WERI-Rb-1 (cell line): ENCODE results near the gene MACROD2.

Experiments used
- DNase-seq: peaks from one replicate; pipeline ENCODE4 v3.0.0-alpha.2; 2020
- H3K27ac ChIP-seq: fragments of 250-450 bp; sonication (Bioruptor Pico); 2 replicates; pipeline ENCODE4 v1.5.1; 2020; ENCODE audit warnings: mild to moderate bottlenecking, moderate library complexity
- H3K27me3 ChIP-seq: fragments of 250-450 bp; sonication (Bioruptor Pico); 2 replicates; pipeline ENCODE4 v1.5.1; 2021; ENCODE audit warnings: mild to moderate bottlenecking, low read depth, moderate library complexity; ENCODE audit not compliant: insufficient read depth, severe bottlenecking
- H3K36me3 ChIP-seq: fragments of 250-450 bp; sonication (Bioruptor Pico); 2 replicates; pipeline ENCODE4 v1.5.1; 2020; ENCODE audit warnings: mild to moderate bottlenecking, moderate library complexity
- H3K4me3 ChIP-seq: 2 replicates; pipeline ENCODE4 v1.5.1; 2011; ENCODE audit warnings: low read depth, mild to moderate bottlenecking, control low read depth, low read length
- H3K9me3 ChIP-seq: fragments of 250-450 bp; sonication (Bioruptor Pico); 2 replicates; pipeline ENCODE4 v1.5.1; 2021; ENCODE audit warnings: mild to moderate bottlenecking, moderate library complexity; ENCODE audit not compliant: severe bottlenecking
- TF ChIP-seq, protein P1 (sequence below): IDR thresholded peaks from 2 replicates; pipeline ENCODE4 v1.5.1; 2011; ENCODE audit warnings: low read depth, mild to moderate bottlenecking, control low read depth, inconsistent platforms, low read length

Gene MACROD2

DNA sequence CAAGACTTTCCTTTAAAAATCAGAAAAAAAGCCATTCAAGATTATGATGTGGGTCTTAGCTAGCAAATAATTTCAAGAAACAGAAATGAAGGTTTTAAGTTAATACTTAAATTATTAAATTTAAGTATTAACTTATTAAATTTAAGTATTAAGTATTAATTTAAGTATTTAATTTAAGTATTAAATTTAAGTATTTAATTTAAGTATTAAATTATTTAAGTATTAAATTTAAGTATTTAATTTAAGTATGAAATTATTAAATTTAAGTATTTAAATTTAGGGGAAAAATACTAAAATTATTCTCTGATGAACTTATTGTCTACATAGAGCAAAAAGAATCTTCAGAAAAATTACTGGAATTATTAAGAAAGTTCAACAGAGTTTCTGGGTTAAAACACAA is 1171.4 kb downstream of the MACROD2 start:
- Histone ChIP-seq H3K4me3 (no peak overlapping the region), H3K27me3 (no peaks in the 10 kb centered on the region), H3K36me3 (no peaks in the 10 kb centered on the region), H3K9me3 (no peaks in the 10 kb centered on the region), H3K27ac (no peak overlapping the region)
- TF ChIP-seq, protein P1, sequence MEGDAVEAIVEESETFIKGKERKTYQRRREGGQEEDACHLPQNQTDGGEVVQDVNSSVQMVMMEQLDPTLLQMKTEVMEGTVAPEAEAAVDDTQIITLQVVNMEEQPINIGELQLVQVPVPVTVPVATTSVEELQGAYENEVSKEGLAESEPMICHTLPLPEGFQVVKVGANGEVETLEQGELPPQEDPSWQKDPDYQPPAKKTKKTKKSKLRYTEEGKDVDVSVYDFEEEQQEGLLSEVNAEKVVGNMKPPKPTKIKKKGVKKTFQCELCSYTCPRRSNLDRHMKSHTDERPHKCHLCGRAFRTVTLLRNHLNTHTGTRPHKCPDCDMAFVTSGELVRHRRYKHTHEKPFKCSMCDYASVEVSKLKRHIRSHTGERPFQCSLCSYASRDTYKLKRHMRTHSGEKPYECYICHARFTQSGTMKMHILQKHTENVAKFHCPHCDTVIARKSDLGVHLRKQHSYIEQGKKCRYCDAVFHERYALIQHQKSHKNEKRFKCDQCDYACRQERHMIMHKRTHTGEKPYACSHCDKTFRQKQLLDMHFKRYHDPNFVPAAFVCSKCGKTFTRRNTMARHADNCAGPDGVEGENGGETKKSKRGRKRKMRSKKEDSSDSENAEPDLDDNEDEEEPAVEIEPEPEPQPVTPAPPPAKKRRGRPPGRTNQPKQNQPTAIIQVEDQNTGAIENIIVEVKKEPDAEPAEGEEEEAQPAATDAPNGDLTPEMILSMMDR, result no peak
- no peak for DNase-seq

DNA sequence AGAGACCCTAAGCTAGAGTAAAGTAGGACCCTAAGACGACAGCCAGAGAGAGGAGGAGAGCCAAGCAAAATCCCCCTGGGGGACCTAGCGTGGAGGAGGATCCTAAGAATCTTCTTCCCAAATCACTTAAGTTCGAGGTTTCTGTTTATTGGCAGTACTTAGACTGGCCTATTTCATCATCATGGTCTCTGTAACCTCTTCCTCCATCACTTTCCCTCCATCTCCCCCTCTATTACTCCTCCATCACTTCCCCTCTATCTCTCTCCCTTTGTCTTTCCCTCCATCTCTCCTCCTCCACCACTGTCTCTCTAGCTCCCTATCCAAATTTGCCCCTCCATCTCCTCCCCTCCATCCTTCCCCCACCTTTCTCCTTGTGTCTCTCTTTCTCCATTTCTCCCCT is 1175.7 kb downstream of the MACROD2 start:
- H3K4me3 ChIP-seq, result no peak overlapping the region
- no peaks in the 10 kb centered on the region for H3K36me3 ChIP-seq
- H3K9me3 ChIP-seq, result peaks cover 7% of the 10 kb centered on the region
- TF ChIP-seq, protein P1, result no peak
- H3K27ac ChIP-seq, result no peak overlapping the region
- no peak for DNase-seq
- H3K27me3 ChIP-seq, result no peaks in the 10 kb centered on the region

DNA sequence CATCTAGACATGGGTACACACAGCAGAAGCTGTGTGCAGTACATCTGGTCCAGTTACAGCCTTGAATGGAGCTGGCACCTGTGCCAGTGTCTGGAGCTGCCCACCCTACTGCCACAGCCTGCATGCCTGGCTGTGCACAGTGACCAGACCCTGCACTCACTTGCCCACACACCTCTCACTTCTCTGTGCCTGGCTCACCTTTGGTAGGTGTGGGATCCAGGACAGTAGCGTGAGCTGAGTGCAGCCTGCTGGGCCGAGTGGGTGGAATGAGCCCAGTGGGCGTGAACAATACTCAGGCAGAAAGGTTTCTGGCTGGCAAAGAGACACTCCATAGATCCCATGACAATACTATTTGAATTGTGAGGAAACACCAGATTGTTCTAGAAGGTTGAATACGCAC is 1181.6 kb downstream of the MACROD2 start:
- TF ChIP-seq, protein P1, result no peak
- DNase-seq, result no peak
- Histone ChIP-seq H3K9me3 (peaks cover 7% of the 10 kb centered on the region), H3K27ac (no peak overlapping the region), H3K27me3 (no peaks in the 10 kb centered on the region), H3K36me3 (no peaks in the 10 kb centered on the region), H3K4me3 (no peak overlapping the region)

GRCh38 chr20:15178581-15178980 is 1183.3 kb downstream of the MACROD2 start:
- Histone ChIP-seq H3K4me3 (no peak overlapping the region), H3K27me3 (no peaks in the 10 kb centered on the region), H3K27ac (no peak overlapping the region), H3K9me3 (peaks cover 7% of the 10 kb centered on the region), H3K36me3 (no peaks in the 10 kb centered on the region)
- TF ChIP-seq, protein P1, result no peak
- no peak for DNase-seq

- H3K4me3 ChIP-seq, result no peak overlapping the region
- H3K9me3 ChIP-seq, result peaks cover 7% of the 10 kb centered on the region
- no peak for DNase-seq
- H3K27me3 ChIP-seq, result no peaks in the 10 kb centered on the region
- no peak overlapping the region for H3K27ac ChIP-seq
- TF ChIP-seq, protein P1, result no peak
- H3K36me3 ChIP-seq, result no peaks in the 10 kb centered on the region
Measured at GRCh38 chr20:15179381-15179780, 1184.1 kb downstream of the MACROD2 start.

- no peaks in the 10 kb centered on the region for H3K36me3 ChIP-seq
- no peaks in the 10 kb centered on the region for H3K27me3 ChIP-seq
- H3K27ac ChIP-seq, result no peak overlapping the region
- peaks cover 7% of the 10 kb centered on the region for H3K9me3 ChIP-seq
- DNase-seq, result no peak
- TF ChIP-seq, protein P1, result no peak
- H3K4me3 ChIP-seq, result no peak overlapping the region
Measured at GRCh38 chr20:15179781-15180180, 1184.5 kb downstream of the MACROD2 start.
